GM12878 (cell line): Measurements from ENCODE around the gene MSS51. TPM values are rescaled to one million over a fixed set of nuclear protein-coding genes. Genes with fewer than 3 reads are reported as not detected.

Experiments
- ATAC-seq: fragments of 200-7000 bp; cut with Tn5 transposase; 3 replicates; pipeline ENCODE4 v1.9.1; 2020; ENCODE audit warnings: mild to moderate bottlenecking, moderate library complexity
- BruUV-seq: library from RNA; stranded (reverse); fragments of 400-500 nt; replicated peaks from 2 replicates; lab custom pipeline; 2021; lab: Mats Ljungman, UMichigan
- CTCF ChIA-PET: fragments of 300-600 bp; sonication (Branson Sonifier 250); formaldehyde crosslinking; extraction: SDS; loops from one replicate; lab custom pipeline; 2021; ENCODE audit warnings: inconsistent platforms; lab: Yijun Ruan, JAX
- POLR2A ChIA-PET: fragments of 350-600 bp; formaldehyde crosslinking; extraction: SDS; loops from one replicate; lab custom pipeline; 2021; ENCODE audit warnings: inconsistent platforms; lab: Charles Lee
- RAD21 ChIA-PET: fragments of 300-600 bp; sonication (Branson Sonifier 250); formaldehyde crosslinking; loops from one replicate; lab custom pipeline; 2023; ENCODE audit warnings: antibody characterized with exemption; ENCODE audit not compliant: unreplicated experiment; lab: Charles Lee
- SMC1A ChIA-PET: fragments of 300-600 bp; sonication (Branson Sonifier 250); formaldehyde crosslinking; loops from one replicate; lab custom pipeline; 2023; ENCODE audit not compliant: unreplicated experiment, uncharacterized antibody; lab: Charles Lee
- DNase-seq: peaks from one replicate; pipeline ENCODE4 v3.0.0-alpha.2; 2011; ENCODE audit warnings: low read depth, low spot score
- FAIRE-seq: peaks from 3 replicates; lab custom pipeline; 2011; peaks lifted over from hg19 to GRCh38; lab: Jason Lieb, UNC
- H2AFZ ChIP-seq: 2 replicates; pipeline ENCODE4 v1.6.0; 2011; ENCODE audit warnings: low read depth, low read length, control low read depth; ENCODE audit not compliant: control insufficient read depth
- H3K27ac ChIP-seq: 2 replicates; pipeline ENCODE4 v1.5.1; 2011; ENCODE audit warnings: control low read depth; ENCODE audit not compliant: control insufficient read depth, insufficient read depth
- H3K27me3 ChIP-seq, 2 experiments: replicated peaks in 1 of 2; 2 replicates each; pipeline versions ENCODE4 v1.6.0 to v1.6.1; 2011; ENCODE audit warnings: low read length in 1 of 2; ENCODE audit not compliant: control insufficient read depth in 2 of 2, insufficient read depth in 2 of 2
- H3K36me3 ChIP-seq, 2 experiments: 2 replicates each; pipeline ENCODE4 v1.5.1; 2011; ENCODE audit warnings: low read length in 1 of 2; ENCODE audit not compliant: control insufficient read depth in 2 of 2, insufficient read depth in 2 of 2
- H3K4me1 ChIP-seq: 2 replicates; pipeline ENCODE4 v1.6.1; 2011; ENCODE audit warnings: mild to moderate bottlenecking, low read length, moderate library complexity, mixed read lengths; ENCODE audit not compliant: control insufficient read depth, insufficient read depth
- H3K4me2 ChIP-seq: 2 replicates; pipeline ENCODE4 v1.6.0; 2011; ENCODE audit warnings: control low read depth; ENCODE audit not compliant: control insufficient read depth, insufficient read depth
- H3K4me3 ChIP-seq: fragments of 200-600 bp; sonication (generic); 2 replicates; pipeline ENCODE4 v1.5.1; 2016
- H3K79me2 ChIP-seq: 2 replicates; pipeline ENCODE4 v1.6.0; 2011; ENCODE audit warnings: low read length; ENCODE audit not compliant: control insufficient read depth, insufficient read depth
- H3K9ac ChIP-seq: 2 replicates; pipeline ENCODE4 v1.8.0; 2011; ENCODE audit warnings: low read length, control low read depth, mixed read lengths; ENCODE audit not compliant: control insufficient read depth, insufficient read depth
- H3K9me3 ChIP-seq: replicated peaks from 3 replicates; pipeline ENCODE4 v1.5.1; 2011; ENCODE audit warnings: mild to moderate bottlenecking, low read length; ENCODE audit not compliant: control insufficient read depth, insufficient read depth
- H4K20me1 ChIP-seq: 2 replicates; pipeline ENCODE4 v1.6.0; 2011; ENCODE audit not compliant: control insufficient read depth, insufficient read depth
- CREM ChIP-seq: IDR thresholded peaks from 2 replicates; pipeline ENCODE4 v1.6.1; 2014; ENCODE audit warnings: antibody characterized with exemption, low read depth
- EP300 ChIP-seq, 2 experiments: fragments of 150-350 bp in 1 of 2; IDR thresholded peaks; 2 replicates each; pipeline ENCODE4 v1.6.1; 2011 to 2012; ENCODE audit warnings: low read depth in 2 of 2, low read length in 2 of 2, borderline replicate concordance in 1 of 2, improper control_type of control experiment in 1 of 2, inconsistent platforms in 1 of 2; ENCODE audit not compliant: control insufficient read depth in 1 of 2
- ESRRA ChIP-seq: IDR thresholded peaks from 2 replicates; pipeline ENCODE4 v1.6.1; 2012; ENCODE audit warnings: mild to moderate bottlenecking, low read length, improper control_type of control experiment
- HDAC2 ChIP-seq: fragments of 200-600 bp; sonication (generic); IDR thresholded peaks from 2 replicates; pipeline ENCODE4 v1.6.1; 2017
- IKZF1 ChIP-seq: fragments of 450-650 bp; conservative IDR thresholded peaks from 2 replicates; pipeline ENCODE4 v1.6.1; 2017; ENCODE audit warnings: antibody characterized with exemption, mild to moderate bottlenecking
- MEF2B ChIP-seq: fragments of 450-650 bp; IDR thresholded peaks from 2 replicates; pipeline ENCODE4 v1.6.1; 2018; ENCODE audit warnings: mild to moderate bottlenecking, moderate library complexity; ENCODE audit not compliant: partially characterized antibody, poor library complexity, severe bottlenecking
- MYB ChIP-seq: fragments of 150-350 bp; IDR thresholded peaks from 2 replicates; pipeline ENCODE4 v1.6.1; 2014; ENCODE audit warnings: mild to moderate bottlenecking, low read depth, low read length, borderline replicate concordance
- NRF1 ChIP-seq: conservative IDR thresholded peaks from 2 replicates; pipeline ENCODE4 v1.6.1; 2011; ENCODE audit warnings: mild to moderate bottlenecking, low read depth, low read length, improper control_type of control experiment
- PAX8 ChIP-seq: fragments of 450-650 bp; IDR thresholded peaks from 2 replicates; pipeline ENCODE4 v1.6.1; 2017; ENCODE audit warnings: mild to moderate bottlenecking, moderate library complexity
- PBX3 ChIP-seq: IDR thresholded peaks from 2 replicates; pipeline ENCODE4 v1.6.1; 2011; ENCODE audit warnings: mild to moderate bottlenecking, low read depth, low read length, moderate library complexity; ENCODE audit not compliant: insufficient replicate concordance
- RUNX3 ChIP-seq: IDR thresholded peaks from 2 replicates; pipeline ENCODE4 v1.6.1; 2012; ENCODE audit warnings: low read length, inconsistent platforms
- TCF12 ChIP-seq: IDR thresholded peaks from 2 replicates; pipeline ENCODE4 v1.6.1; 2011; ENCODE audit warnings: low read depth, mild to moderate bottlenecking, low read length
- ZNF207 ChIP-seq: fragments of 450-650 bp; IDR thresholded peaks from 2 replicates; pipeline ENCODE4 v1.6.1; 2014; ENCODE audit warnings: antibody characterized with exemption, mild to moderate bottlenecking, borderline replicate concordance
- ZSCAN29 ChIP-seq: fragments of 450-650 bp; IDR thresholded peaks from 2 replicates; pipeline ENCODE4 v1.6.1; 2017; ENCODE audit warnings: mild to moderate bottlenecking, moderate library complexity
- WGBS: methylation state at CpG from one replicate; pipeline ENCODE4 v1.1.6; 2016; ENCODE audit warnings: low lambda C conversion rate; ENCODE audit not compliant: insufficient replicate concordance, insufficient coverage; ENCODE audit errors: missing lambda C conversion rate; 5-methylcytosine and 5-hydroxymethylcytosine counted together
- in situ Hi-C: fragments of 300-500 bp; cut with MboI; formaldehyde crosslinking; loops from 9 replicates; pipeline ENCODE4 v1.14.3; 2018; ENCODE audit warnings: mixed read lengths
- intact Hi-C: fragments of 100-400 bp; cut with micrococcal nuclease; formaldehyde crosslinking; loops from one replicate; pipeline ENCODE4 v1.14.2; 2022; ENCODE audit not compliant: unreplicated experiment
- polyA plus RNA-seq, 11 experiments: library from polyadenylated mRNA; depleted of rRNA in 4 of 11; unstranded in 6 of 11; stranded (reverse) in 5 of 11; fragments of >200 nt; fragmentation: Nextera tagmentation in 4 of 11; fragmentation: Illumina TruSeq in 1 of 11; extraction: Ambion mirVana in 4 of 11; extraction: Trizol in 1 of 11; gene quantifications; 1 replicate in 1 of 11; 2 replicates in 10 of 11; pipeline versions ENCODE4 v1.2.1 to v1.2.3, GENCODE V29; 2011 to 2016; ENCODE audit warnings: inconsistent platforms in 2 of 11, missing spikeins in 2 of 11, low read depth in 1 of 11
- total RNA-seq, 4 experiments: library from RNA; depleted of rRNA in 3 of 4; stranded (reverse); fragments of >200 nt in 3 of 4; fragmentation: Illumina TruSeq in 1 of 4; extraction: Trizol in 1 of 4; gene quantifications; 2 replicates each; pipeline versions ENCODE4 v1.2.1 to v1.2.3, GENCODE V29; 2013 to 2021

The MSS51 gene
- total and polyA plus RNA-seq, 10 of the 15 experiments (the other 5 are each of a cell fraction or from before 2014, with no cell fraction given): 0.06 to 2.1 (median 1.5) TPM

DNA sequence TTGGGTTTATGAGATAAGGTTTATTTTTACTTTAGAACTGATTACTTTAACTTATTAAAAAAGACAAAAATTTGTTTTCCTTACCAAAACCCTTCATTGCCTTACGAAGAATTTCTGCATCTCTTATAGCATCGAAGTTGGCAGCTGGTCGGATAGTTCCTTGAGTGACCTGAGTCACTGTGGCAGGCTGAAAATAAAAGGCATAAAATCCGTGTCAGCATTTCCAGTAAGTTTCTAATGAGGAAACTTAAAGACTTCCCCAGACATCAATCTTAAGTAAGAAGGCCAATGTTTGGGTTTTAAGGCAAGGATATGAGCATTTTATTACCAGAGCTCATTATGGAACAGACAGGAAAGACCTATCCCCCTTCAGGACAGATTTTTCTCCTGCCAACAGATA lies 45.1 kb downstream of the MSS51 start:
- in situ Hi-C loops (no loop called here), intact Hi-C loops (no loop called here)
- H4K20me1 ChIP-seq: no peaks in the 10 kb centered on the region
- SMC1A ChIA-PET: no interaction called here
- CTCF ChIA-PET: no interaction called here
- RAD21 ChIA-PET: no interaction called here
- DNase-seq (no peak), FAIRE-seq (peak; percentile 13), ATAC-seq (no peak)
- H3K27ac ChIP-seq: no peak overlapping the region
- POLR2A ChIA-PET: no interaction called here
- H3K9ac ChIP-seq: no peak overlapping the region
- H2AFZ ChIP-seq: no peak overlapping the region
- BruUV-seq: TSS peak; percentile 5
- peaks cover 2 to 30% of the 10 kb centered on the region in 2 experiments for H3K36me3 ChIP-seq
- no peaks in the 10 kb centered on the region for H3K9me3 ChIP-seq
- WGBS: 86% methylated on average over 4 of the region's 4 CpGs
- H3K4me3 ChIP-seq: no peak overlapping the region
- TF ChIP-seq ZSCAN29: no peak
- no peak for TF ChIP-seq IKZF1
- no peak for TF ChIP-seq EP300 (IDR thresholded peaks at IDR 0.05; ENCODE audit: borderline replicate concordance in 1 of 2, control insufficient read depth in 1 of 2, low read depth in 2 of 2, low read length in 2 of 2)
- TF ChIP-seq ZNF207: no peak
- H3K4me1 ChIP-seq: no peaks in the 10 kb centered on the region
- no peaks in the 10 kb centered on the region for H3K27me3 ChIP-seq
- no peak overlapping the region for H3K4me2 ChIP-seq
- no peaks in the 10 kb centered on the region for H3K79me2 ChIP-seq

DNA sequence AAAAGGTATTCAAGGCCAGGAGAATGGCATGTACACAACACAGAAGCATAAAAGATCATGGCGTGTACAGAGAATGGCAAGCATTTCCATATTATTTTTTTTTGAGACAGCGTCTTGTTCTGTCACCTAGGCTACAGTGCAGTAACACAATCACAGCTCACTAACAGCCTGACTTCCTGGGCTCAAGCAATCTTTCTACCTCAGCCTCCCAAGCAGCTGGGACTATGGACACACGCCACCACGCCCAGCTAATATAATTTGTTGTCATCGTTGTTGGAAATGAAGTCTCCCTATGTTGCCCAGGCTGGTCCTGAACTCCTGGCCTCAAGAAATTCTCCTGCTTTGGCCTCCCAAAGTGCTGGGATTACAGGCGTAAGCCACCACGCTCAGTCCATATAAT lies 46.8 kb downstream of the MSS51 start:
- TF ChIP-seq NRF1 (no peak), PBX3 (no peak), RUNX3 (no peak), MYB (no peak), MEF2B (no peak), ESRRA (no peak), TCF12 (no peak), HDAC2 (no peak), EP300 (IDR thresholded peaks at IDR 0.05; ENCODE audit: borderline replicate concordance in 1 of 2, control insufficient read depth in 1 of 2, low read depth in 2 of 2, low read length in 2 of 2) (no peak), PAX8 (no peak), CREM (no peak)
- in situ Hi-C loops (no loop called here), intact Hi-C loops (no loop called here)
- ChIA-PET CTCF (interaction anchor here (1.0 to 1.1 kb wide), 2 partner anchors 20 to 26 kb away, joined by 3 to 4 read pairs; no protein-coding TSS in a partner anchor), SMC1A (interaction anchor here (0.9 to 1.1 kb wide), 2 partner anchors 18 to 105 kb away, joined by 3 to 4 read pairs; no protein-coding TSS in a partner anchor), POLR2A (no interaction called here), RAD21 (no interaction called here)
- no peaks in the 10 kb centered on the region for H3K9me3 ChIP-seq
- H2AFZ ChIP-seq: no peak overlapping the region
- H3K4me2 ChIP-seq: no peak overlapping the region
- DNase-seq: no peak
- H4K20me1 ChIP-seq: no peaks in the 10 kb centered on the region
- peaks cover 5 to 38% of the 10 kb centered on the region in 2 experiments for H3K36me3 ChIP-seq
- no peak overlapping the region for H3K27ac ChIP-seq
- no peaks in the 10 kb centered on the region for H3K27me3 ChIP-seq
- H3K9ac ChIP-seq: no peak overlapping the region
- no peak for FAIRE-seq
- no peak overlapping the region for H3K4me3 ChIP-seq
- no peak for ATAC-seq
- H3K4me1 ChIP-seq: no peaks in the 10 kb centered on the region
- no peaks in the 10 kb centered on the region for H3K79me2 ChIP-seq
- BruUV-seq: no TSS peak
- 97% methylated on average over 7 of the region's 7 CpGs for WGBS
